HepG2 (cell line): ENCODE measurements around the gene NHSL1. TPM values are rescaled to one million over a fixed set of nuclear protein-coding genes. Genes with fewer than 3 reads are reported as not detected.

ENCODE experiments used
- ATF5 ChIP-seq: sonication (generic); formaldehyde crosslinking; IDR thresholded peaks from 2 replicates; pipeline ENCODE4 v1.4.0; 2020; ENCODE audit warnings: mild to moderate bottlenecking, low read depth, missing genetic modification reagents
- BRD4 ChIP-seq: sonication (generic); formaldehyde crosslinking; IDR thresholded peaks from 2 replicates; pipeline ENCODE4 v1.4.0; 2020; ENCODE audit warnings: missing genetic modification reagents
- DR1 ChIP-seq: sonication (generic); formaldehyde crosslinking; IDR thresholded peaks from 2 replicates; pipeline ENCODE4 v1.8.0; 2021; ENCODE audit warnings: mild to moderate bottlenecking, missing genetic modification reagents, inconsistent platforms
- FOSL2 ChIP-seq: sonication (generic); formaldehyde crosslinking; IDR thresholded peaks from 2 replicates; pipeline ENCODE4 v1.4.0; 2020; ENCODE audit warnings: missing genetic modification reagents
- KMT2A ChIP-seq: sonication (generic); formaldehyde crosslinking; IDR thresholded peaks from 2 replicates; pipeline ENCODE4 v1.4.0; 2020; ENCODE audit warnings: missing genetic modification reagents
- RFX1 ChIP-seq: fragments of 450-650 bp; IDR thresholded peaks from 2 replicates; pipeline ENCODE4 v1.6.1; 2017
- SMAD9 ChIP-seq: sonication (generic); formaldehyde crosslinking; IDR thresholded peaks from 2 replicates; pipeline ENCODE4 v1.5.1; 2020; ENCODE audit warnings: mild to moderate bottlenecking, missing genetic modification reagents
- THAP9 ChIP-seq: sonication (generic); formaldehyde crosslinking; IDR thresholded peaks from 2 replicates; pipeline ENCODE4; 2020; ENCODE audit warnings: missing genetic modification reagents, mild to moderate bottlenecking, borderline replicate concordance
- ZHX2 ChIP-seq, 2 experiments: sonication (generic) in 1 of 2; formaldehyde crosslinking in 1 of 2; IDR thresholded peaks; 2 replicates each; pipeline versions ENCODE4 v1.6.1 to v1.9.0; 2014 to 2022; ENCODE audit warnings: antibody characterized with exemption in 1 of 2, borderline replicate concordance in 1 of 2, inconsistent platforms in 1 of 2, low read depth in 1 of 2, missing genetic modification reagents in 1 of 2
- ZKSCAN8 ChIP-seq: IDR thresholded peaks from 2 replicates; pipeline ENCODE4 v1.6.1; 2016; ENCODE audit warnings: borderline replicate concordance, missing genetic modification reagents, missing compliant biosample characterization
- ZMAT3 ChIP-seq: sonication (generic); formaldehyde crosslinking; conservative IDR thresholded peaks from 2 replicates; pipeline ENCODE4 v1.7.0; 2021; ENCODE audit warnings: missing genetic modification reagents
- ZNF256 ChIP-seq: sonication (generic); formaldehyde crosslinking; conservative IDR thresholded peaks from 2 replicates; pipeline ENCODE4 v1.4.0; 2020; ENCODE audit warnings: missing genetic modification reagents
- ZNF546 ChIP-seq: sonication (generic); formaldehyde crosslinking; conservative IDR thresholded peaks from 2 replicates; pipeline ENCODE4 v1.8.1; 2023; ENCODE audit warnings: mild to moderate bottlenecking, missing genetic modification reagents
- ZNF670 ChIP-seq: sonication (generic); formaldehyde crosslinking; IDR thresholded peaks from 2 replicates; pipeline ENCODE4 v1.8.0; 2022; ENCODE audit warnings: mild to moderate bottlenecking, missing genetic modification reagents, borderline replicate concordance
- ZNF792 ChIP-seq: IDR thresholded peaks from 2 replicates; pipeline ENCODE4 v1.6.1; 2016
- ZSCAN20 ChIP-seq: sonication (generic); formaldehyde crosslinking; IDR thresholded peaks from 2 replicates; pipeline ENCODE4 v1.4.0; 2020; ENCODE audit warnings: missing genetic modification reagents, mild to moderate bottlenecking, borderline replicate concordance
- polyA plus RNA-seq, 8 experiments: library from polyadenylated mRNA; depleted of rRNA in 3 of 8; stranded (reverse) in 7 of 8; unstranded in 1 of 8; fragments of >200 nt; fragmentation: Illumina TruSeq in 4 of 8; extraction: Trizol in 4 of 8; gene quantifications; 2 replicates each; pipeline versions ENCODE4 v1.2.1 to v1.2.3, GENCODE V29; 2011 to 2016; ENCODE audit warnings: low read depth in 4 of 8, missing spikeins in 1 of 8, mixed read lengths in 1 of 8; ENCODE audit not compliant: insufficient read depth in 1 of 8
- total RNA-seq, 5 experiments: library from RNA; depleted of rRNA; stranded (reverse); fragments of >200 nt; fragmentation: Illumina TruSeq; extraction: Trizol; gene quantifications; 2 replicates each; pipeline ENCODE4 v1.2.3, GENCODE V29; 2016; ENCODE audit warnings: low read depth in 1 of 5
- TF ChIP-seq, protein P1 (sequence below): IDR thresholded peaks from 2 replicates; pipeline ENCODE4 v1.6.1; 2012; ENCODE audit warnings: low read length, improper control_type of control experiment

Gene NHSL1
- total and polyA plus RNA-seq, 2 of the 13 experiments (the other 11 are each of a cell fraction or from before 2014, with no cell fraction given) = 24.9 to 53.6 TPM

DNA sequence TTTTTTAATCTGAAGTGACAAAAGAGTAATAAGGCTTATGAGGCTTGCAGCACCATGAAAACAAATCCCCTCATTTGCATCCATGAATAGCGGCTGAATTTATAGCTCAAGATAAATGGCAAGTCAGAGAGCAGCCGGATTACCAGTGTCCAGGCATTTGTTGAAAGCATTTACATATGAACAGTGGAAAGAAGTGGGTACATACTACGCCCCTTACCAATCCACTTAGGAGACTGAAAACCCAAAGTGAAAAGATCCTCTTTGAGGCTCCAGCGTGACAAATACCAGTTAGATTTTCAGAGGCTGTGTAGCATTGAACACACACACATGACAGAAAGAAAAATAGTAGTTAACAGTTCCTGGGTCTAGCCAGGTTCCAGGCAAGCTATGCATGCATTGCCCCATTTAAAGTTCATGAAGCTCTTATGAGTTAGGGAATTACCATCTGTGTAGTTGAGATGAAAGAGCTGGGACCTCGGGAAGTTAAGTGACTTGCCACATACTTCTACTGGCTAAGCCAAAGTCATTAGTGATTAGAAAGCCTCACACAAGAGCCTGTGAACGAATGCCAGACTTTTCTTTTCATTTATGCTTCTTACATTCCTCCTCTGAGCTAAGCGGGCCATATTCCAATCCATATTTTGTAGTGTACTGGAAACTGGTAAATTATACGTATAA, 28.3 kb upstream of the NHSL1 start (continued):
- TF ChIP-seq THAP9 (no peak), ZNF256 (CRISPR knock-in tag) (no peak), BRD4 (CRISPR knock-in tag) (no peak), ZMAT3 (CRISPR knock-in tag) (0 out of 2 replicates have a peak, but pooled peaks have one; percentile 11), SMAD9 (CRISPR knock-in tag) (no peak), DR1 (CRISPR knock-in tag) (no peak), FOSL2 (CRISPR knock-in tag) (no peak), ZNF792 (CRISPR knock-in tag) (no peak; the same call in 1 of the 2 replicates), ATF5 (CRISPR knock-in tag) (no peak), ZSCAN20 (CRISPR knock-in tag) (no peak), ZNF670 (CRISPR knock-in tag) (0 out of 2 replicates have a peak, but pooled peaks have one; percentile 34), ZNF546 (CRISPR knock-in tag) (no peak), ZKSCAN8 (no peak), KMT2A (CRISPR knock-in tag) (no peak), RFX1 (no peak), ZHX2 (IDR thresholded peaks at IDR 0.05; ENCODE audit: low read depth) (no peak), ZHX2 (CRISPR knock-in tag; IDR thresholded peaks at IDR 0.05; ENCODE audit: borderline replicate concordance) (no peak)
- TF ChIP-seq, protein P1, sequence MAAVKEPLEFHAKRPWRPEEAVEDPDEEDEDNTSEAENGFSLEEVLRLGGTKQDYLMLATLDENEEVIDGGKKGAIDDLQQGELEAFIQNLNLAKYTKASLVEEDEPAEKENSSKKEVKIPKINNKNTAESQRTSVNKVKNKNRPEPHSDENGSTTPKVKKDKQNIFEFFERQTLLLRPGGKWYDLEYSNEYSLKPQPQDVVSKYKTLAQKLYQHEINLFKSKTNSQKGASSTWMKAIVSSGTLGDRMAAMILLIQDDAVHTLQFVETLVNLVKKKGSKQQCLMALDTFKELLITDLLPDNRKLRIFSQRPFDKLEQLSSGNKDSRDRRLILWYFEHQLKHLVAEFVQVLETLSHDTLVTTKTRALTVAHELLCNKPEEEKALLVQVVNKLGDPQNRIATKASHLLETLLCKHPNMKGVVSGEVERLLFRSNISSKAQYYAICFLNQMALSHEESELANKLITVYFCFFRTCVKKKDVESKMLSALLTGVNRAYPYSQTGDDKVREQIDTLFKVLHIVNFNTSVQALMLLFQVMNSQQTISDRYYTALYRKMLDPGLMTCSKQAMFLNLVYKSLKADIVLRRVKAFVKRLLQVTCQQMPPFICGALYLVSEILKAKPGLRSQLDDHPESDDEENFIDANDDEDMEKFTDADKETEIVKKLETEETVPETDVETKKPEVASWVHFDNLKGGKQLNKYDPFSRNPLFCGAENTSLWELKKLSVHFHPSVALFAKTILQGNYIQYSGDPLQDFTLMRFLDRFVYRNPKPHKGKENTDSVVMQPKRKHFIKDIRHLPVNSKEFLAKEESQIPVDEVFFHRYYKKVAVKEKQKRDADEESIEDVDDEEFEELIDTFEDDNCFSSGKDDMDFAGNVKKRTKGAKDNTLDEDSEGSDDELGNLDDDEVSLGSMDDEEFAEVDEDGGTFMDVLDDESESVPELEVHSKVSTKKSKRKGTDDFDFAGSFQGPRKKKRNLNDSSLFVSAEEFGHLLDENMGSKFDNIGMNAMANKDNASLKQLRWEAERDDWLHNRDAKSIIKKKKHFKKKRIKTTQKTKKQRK = no peak
